Measurements from ENCODE around the gene NBEA.

NBEA gene

GRCh38 chr13:35720690-35721554, 778.9 kb downstream of the NBEA start:
- DNase-seq = peak; percentile 15

All from CD4-positive, alpha-beta T cell treated with Interleukin-6 for 4 hours (primary cell).